Activated CD8-positive, alpha-beta memory T cell treated with anti-CD3 and anti-CD28 coated beads for 1 hour (primary cell): ENCODE measurements around the gene CLHC1.

ENCODE experiments used
- DNase-seq, 2 donors: peaks; one replicate each; pipeline ENCODE4 v3.0.0-alpha.2; 2020; ENCODE audit warnings: low read depth in 1 of 2; ENCODE audit errors: extremely low read depth in 1 of 2

CLHC1 gene

DNA sequence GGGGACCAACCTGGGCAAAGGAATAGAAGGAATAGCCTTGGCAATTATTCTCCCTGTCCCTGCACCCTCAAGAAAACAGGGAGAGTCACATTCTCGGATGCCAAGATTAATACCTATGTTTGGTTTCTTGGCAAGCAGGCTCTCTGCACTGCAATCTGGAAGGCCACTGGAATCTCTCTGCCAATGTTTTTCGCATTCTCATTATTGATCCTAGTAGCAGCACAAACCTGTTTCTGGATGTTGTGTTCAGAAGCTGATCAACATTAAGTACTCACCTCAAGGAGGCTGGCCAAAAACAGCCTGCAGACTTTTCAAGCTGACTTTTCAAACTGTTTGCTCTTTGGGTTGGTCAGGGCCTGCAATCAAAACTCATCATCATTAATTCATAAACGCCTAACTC lies 62.2 kb downstream of the CLHC1 start:
- DNase-seq, result no peak

DNA sequence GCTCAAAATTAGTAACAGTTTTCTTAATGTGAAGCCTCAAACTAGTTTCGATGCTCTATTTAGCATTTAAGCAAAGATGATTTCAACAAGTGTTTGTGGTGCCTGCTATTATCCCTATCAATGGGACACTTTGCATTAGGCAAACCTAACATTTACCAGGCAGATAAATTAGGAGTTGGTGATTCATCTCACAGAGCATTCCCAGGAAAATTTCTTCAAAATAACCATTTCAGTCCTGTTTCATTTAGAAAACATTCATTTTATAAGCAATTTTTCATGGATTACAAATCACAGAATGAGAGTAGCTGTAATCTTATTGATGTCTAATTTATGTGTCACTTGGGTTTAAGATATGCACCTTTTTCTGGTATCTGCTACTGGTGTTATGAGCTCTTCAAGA lies 62.7 kb downstream of the CLHC1 start:
- no peak for DNase-seq

DNA sequence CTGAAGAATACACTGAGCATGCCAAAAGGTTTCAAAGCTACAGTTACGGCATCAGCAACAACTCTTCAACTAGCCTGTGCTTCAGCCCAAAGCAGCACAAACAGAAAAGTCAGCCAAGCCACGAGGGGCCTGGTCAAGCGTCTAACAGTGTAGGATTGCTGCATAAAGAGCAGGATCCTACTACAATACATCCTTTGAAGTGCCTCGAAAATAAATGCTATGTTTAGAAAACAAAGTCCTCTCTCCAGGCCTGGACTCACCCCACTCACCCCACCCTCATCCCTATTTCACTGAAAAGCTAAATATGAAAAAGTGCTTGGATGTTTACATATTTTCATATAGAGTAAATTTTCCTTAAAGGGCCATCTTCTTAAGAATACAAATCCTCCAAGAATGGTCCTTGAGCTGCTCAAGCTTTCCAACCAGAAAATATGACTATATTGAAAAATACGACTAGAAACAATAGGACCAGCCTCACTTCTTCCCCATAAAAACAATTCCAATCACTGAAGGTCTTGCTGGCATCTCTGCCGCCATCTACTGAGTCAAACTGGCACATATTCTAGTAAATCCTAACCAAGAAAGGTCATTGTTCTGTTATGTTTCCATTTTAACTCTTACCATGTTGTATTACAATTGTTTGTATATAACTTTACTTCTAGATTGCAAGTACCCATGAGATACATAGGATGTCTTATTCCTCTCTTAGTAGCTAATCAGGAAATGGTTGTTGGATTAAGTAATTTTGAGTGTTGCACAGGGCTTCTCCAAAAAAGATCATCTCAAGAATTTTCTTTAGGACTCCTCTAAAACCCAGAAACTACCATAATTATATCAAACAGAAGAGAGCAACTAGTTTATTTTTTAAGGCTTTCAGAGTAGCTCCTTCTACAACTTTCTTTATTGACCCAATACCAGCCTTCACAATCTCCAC lies 63.6 kb downstream of the CLHC1 start:
- no peak for DNase-seq

DNA sequence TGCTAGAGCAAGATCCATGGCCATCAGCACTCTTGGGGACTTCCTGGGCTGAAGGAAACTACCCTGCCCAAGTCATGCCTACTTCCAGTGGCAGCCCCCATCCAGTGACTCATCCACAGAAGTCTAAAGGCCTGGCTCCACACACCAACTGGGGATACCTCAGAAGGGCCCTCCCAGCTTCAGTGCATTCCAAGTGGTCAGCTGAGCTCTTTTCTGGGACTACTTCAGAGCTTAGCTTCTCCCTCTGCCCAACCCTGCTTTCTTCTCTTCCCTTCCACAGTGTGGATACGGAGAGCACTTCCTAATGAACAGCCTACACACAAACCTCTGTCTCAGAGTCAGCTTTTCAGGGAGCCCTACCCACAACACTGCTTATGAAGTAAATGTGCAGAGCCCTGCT lies 66.5 kb downstream of the CLHC1 start:
- DNase-seq, result no peak

DNA sequence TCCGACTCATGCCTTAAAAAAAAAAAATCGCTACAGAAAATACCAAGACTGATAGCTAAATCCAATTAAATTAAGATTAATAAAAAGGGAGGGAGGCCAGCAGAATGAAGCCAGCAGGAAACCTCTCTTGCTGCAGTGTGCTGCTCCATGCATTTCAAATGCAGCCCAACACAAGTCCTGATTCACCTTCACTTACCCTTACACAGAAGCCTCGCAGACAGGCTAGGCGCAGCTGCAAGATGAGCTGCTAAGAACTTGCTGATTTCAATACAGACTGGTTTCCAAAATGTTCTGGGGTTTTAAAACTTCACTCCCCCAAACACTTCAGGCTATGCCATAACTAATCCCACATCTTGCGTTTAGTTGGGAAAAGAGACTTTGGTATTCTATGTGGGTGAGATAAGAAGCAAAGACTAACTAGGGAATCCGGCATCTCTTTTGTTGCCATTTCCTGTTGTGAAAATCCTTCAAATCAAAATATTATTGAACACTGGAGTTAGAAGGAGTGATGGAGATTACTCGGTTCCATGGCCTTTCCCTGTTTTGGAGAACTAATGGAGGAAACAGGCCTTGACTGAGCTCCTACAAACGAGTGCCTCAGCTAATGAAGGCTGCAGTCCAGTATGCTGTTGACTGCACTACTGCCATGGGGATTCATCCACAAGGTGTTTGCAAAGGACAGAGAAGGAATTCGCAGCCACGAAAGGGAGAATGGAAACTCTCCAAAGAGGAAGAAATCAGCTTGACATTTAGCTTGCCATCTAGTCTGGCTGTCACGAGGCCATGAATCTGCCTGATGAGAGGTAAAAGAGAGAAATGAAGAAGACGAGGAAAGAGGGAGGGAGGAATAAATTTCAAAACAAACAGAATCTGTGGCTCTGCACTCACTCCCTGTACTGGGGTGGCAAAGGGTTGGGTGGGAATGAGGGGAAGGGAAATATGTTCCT lies 67.3 kb downstream of the CLHC1 start:
- DNase-seq, result no peak

DNA sequence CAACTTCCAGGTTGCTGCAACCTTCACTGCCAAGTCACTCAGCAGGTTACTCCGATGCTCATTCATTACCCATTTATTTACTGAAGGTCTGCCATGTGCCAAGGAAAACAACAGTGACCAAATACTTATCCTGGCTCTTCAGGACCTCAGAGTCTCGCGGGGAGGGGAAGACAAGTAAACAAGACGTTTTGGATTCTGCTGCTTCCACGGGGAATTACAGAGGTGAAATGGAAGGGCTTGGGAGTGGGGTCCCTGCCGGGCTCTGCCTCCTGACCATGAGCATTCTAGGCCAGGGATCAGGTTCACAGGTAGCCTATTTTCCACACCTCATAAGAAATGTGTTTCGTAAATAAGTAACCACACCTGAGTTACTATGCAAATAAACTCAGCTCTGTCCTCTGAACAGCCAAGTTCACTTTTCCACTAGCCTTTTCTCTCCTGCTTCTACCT lies 68.1 kb downstream of the CLHC1 start:
- no peak for DNase-seq

DNA sequence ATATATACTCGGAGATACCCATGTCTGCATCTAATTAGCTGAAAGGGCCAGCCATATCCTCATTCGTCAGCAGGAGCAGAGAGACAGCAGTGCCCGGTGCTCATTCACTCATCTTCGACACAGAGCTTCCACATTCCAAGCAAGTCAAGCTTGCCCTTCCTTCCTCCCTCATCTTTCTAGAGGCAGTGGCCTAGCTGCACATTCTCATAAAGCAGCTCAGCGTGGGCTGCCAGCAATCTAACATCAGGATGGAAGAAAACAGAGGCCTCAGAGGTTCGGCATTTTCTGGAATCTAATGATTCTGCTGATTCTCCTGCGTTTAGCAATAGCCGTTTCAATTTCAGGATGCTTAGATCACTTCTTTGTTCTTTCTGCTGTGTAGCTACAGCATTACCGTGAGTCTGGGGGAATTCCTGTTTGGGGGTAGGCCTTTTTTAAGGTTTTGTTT lies 68.8 kb downstream of the CLHC1 start:
- DNase-seq, result no peak

DNA sequence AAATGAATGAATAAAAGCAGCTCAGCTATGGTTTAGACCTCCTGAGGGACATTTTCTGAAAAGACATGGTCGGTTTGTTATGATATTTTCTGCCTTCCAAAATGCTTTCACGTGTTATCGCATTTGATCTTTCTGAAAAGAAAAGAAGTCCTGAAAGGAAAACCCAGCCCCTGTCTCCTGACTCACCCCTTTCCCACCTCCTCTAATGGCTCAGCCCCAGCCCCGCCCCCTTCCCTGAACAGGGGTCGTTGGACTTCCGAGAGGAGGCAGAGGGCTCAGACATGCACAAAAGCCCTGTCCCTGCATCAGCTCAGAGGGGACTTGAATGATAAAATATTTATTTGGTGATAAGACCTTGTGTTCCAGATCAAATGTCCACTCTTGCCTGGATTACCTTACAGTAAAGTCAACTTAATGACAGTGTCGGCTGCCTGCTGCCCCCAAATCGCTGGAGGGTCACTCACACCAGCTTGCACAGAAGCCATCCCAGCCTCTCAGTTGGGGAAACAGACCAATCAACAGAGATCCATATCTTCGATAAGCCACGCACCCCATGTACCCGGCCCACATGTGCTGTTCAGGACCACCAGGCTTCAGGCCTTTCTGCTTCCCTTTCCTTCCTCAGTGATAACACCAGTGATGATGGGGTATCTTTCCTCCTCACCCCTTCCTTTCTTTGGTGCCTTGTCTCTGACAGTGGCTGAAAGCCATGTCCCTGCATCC lies 69.6 kb downstream of the CLHC1 start:
- DNase-seq, result no peak

DNA sequence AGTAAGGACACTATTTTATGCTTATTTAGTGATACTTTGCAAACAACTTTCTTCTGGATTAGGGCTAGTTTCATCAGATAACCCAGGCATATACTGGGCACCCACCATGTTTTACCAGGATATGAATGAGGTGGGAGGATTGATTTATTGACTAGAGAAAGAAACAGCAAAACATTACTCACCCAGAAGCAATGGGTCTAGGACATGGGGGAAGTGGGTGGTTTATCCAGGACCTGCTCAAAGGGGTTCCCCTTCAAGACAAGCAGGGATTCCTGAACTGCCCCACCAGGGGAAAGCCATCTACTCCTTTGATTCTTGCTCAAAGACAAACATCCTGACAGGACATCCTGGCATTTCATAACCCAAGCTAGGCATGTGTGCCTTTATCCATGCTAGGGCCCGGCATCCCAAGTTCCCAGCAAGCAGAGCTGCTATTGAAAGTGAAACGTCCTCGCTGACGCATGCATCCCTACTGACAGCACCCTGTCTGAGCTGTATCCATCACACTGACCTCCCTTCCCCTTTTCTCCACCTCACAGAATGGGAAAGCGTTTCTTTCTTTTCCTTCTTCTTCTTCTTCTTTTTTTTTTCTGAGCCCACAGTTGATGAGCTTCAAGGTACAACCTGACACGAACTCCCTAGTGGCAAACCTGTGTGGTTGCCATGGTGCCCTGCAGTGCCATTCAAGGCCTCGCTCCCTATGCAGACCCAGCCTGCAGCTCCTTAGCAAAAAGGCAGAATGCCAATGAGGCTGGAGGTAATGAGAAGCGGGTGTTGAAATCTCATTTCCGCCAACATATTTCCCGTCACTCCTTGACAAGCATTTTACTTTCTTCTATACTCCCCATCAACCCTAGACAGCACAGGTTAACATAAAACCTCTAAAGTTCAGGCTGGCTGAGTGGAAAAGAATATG lies 70.5 kb downstream of the CLHC1 start:
- no peak for DNase-seq

DNA sequence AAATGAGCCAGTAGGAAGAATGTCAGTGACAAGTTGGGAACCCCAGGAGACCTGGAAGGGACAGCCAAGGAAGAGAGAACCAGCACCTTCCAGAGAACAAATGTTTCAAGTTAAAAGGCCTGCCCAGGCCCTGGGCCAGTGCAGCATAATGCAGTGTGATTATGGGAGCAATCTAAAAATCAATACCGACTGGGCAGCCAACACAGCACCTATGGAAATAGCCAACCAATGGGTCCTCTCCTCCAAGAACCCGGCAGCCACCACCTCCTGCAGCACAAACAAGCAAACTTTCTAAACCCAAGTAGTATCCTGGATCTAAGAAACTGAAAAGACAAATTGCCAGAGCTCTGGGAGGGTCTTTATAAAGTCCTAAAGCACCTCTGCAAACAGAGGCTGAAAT lies 71.7 kb downstream of the CLHC1 start:
- no peak for DNase-seq

DNA sequence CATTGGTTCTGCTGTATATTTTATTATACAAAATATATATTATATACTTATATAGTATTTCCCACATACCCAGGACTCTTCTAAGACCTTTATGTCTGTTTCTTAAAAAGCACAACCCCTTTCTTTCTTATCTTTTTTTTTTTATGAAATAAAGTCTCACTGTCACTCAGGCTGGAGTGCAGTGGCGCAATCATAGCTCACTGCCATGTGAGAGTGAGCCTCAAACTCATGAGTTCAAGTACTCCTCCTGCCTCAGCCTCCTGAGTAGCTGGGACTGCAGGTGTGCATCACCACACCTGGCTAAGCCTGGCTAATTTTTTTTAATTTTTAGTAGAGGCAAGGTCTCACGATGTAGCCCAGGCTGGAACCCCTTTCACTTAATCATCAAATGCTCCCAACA lies 72.3 kb downstream of the CLHC1 start:
- DNase-seq, result no peak

DNA sequence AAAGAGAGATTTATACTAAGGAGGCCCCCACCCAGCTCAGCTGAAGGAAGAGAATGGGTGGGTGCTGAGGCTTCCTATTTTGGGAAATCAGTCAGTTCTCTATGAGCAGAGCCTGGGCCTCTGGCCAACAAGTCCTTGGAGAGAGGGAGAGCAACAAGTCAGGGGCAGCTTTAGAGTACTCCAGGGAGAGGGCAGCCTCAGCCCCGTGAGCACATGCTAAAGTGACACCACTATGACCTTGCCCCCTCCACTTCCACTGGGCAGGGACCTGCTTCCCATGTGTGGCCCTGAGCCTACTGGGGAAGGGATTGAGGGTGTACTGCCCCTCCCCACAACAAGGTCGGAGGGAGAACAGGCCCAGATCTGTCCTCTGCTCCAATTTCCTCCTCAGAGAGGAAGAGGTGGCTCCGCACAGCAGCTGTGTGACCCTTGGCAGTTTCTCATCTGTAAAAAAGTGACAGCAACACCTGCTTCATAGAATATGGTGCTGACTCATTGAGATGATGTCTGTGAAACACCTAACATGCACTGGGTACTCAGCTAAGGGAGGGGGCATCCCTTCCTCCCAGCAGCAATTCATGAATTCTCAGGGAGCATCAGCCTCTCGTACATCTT lies 72.9 kb downstream of the CLHC1 start:
- DNase-seq, result no peak

DNA sequence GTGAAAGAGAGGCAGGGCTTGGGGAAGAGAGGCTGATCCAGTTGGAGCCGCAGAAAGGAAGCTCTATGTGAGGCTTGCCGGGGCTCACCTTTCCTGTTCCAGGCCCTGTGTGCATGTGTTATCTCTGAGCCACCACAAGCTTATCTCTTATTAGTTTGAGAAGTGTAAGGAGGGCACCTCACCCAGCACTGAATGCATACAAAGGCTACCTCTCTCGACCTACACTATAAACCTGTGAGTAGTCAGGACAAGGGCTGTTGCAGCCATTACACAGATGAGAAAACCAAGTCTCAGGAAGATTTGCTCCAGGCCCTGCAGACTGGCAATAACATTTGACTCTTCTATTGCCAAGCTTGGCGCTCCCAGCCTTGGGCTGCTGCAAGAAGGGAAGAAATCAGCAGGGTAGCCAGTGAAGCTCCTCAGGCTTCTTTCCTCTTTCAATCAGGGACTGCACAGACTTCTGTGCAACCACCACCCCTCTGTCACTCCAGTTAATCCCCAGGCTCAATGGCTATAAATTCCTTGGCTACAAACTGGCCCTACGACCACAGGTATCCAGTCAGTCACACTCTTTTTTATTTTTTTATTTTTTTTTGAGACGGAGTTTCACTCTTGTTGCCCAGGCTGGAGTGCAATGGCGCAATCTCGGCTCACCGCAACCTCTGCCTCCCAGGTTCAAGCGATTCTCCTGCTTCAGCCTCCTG lies 73.8 kb downstream of the CLHC1 start:
- no peak for DNase-seq

DNA sequence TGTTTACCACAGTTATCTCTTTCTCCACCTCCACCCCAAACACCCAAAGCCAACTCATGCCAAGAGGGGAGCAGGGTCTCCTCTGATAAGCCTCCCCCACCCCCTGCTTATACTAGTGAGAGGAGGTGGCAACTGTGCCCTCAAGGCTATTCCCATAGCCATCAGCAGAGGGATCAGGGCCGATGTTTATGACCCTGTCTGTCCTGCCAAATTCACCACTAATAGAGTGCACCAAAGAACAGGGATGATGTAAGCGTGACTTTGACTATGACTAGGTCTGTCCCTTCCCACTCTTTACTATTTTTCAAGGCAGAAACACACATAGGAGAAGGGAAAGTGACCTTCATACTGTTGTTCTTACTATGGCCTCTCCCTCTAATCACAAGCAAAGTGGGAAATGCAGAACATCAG lies 74.6 kb downstream of the CLHC1 start:
- no peak for DNase-seq

DNA sequence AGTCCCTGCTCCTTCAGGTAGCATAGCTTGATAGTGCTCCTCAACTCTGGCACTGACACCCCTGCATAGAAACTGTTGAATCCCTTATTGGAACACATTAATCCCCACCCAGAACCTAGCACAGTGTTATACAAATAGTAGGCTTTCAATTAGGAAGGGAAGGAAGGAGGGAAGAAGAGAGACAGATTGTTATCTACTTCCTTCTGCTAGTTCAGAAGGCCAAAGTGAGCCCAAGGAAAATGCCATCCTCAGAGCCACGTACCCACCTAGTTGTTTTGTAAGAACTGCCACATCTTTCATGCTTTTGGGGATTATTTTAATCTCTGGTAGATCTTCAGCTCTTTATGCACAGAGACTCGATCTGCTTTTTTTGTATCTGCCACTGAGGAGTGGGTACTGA lies 75.1 kb downstream of the CLHC1 start:
- no peak for DNase-seq

DNA sequence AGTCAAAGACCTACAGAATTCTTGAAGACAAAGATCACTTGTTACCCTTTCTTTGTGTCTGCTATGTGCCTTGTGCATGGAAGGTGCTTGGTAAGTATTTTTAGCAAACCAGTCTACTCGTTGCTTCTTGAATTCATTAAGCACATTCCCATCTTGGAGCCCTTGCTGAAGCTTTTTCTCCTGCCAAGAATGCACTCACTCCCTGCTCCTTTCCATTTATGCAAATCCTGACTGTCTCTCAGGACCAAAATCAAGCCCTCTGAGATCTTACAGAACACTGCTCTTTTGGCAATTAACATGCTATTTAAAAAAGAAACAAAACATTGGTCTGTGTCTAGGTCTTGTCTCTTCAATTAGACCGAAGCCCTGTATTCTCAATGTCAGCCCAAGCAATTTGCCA lies 75.8 kb downstream of the CLHC1 start:
- DNase-seq, result no peak

DNA sequence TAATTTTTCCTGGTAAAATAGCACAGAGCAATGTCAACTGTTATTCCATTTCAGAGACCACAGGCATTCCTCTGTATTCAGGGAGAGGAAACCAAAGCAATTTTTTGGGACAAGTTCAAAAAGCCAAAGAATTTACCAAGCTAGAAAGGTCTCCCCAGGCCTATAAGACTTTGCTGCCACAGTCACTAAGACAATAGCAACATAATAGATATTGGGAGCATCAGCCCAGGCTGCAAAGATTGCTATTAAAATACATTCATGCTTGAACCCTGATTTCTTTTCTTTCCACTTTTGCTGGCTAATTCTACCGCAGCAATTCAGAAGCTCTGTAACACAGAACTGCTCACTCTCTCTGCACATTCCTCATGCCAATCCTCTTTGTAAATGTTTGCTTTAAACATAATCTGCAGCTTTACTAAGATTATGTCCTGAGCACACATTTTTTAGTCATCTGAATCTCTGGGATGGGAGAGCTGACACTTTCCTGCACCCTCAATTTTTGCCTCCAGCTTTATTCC lies 76.3 kb downstream of the CLHC1 start:
- DNase-seq, result no peak

DNA sequence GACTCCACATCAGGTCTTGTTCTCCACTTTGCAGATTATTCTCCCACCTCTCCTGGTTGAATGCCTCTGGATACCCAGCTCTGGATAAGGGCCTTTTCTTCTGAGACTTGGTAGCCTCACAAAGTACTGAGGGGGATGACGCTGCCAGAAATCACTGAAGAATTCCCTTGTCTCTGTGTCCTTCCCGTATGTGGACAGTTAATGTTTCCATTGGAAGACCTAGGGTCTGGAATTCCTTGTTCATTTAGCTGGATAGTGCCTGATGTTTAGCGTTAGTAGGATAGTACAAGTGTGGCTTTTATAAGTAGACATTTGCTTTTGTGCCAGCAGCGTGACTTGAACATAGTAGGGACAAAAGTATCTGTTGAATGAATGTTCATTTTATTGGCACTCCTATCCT lies 76.9 kb downstream of the CLHC1 start:
- no peak for DNase-seq
